Heart right ventricle (tissue), 16 donors: ENCODE results near the gene LPCAT3. TPM values are rescaled to one million over a fixed set of nuclear protein-coding genes. Genes with fewer than 3 reads are reported as not detected.
A peak's percentile ranks its signal among the peaks of the same experiment; 100 is the strongest.

Experiments used
- ATAC-seq, 8 donors: fragments of 200-7000 bp; cut with Tn5 transposase; one replicate each; pipeline ENCODE4 v1.9.1; 2020; ENCODE audit warnings: mild to moderate bottlenecking in 8 of 8, moderate library complexity in 8 of 8, moderate number of reproducible peaks in 1 of 8
- DNase-seq, 2 donors: peaks; one replicate each; pipeline ENCODE4 v3.0.0-alpha.2; 2020
- H3K27ac ChIP-seq, 10 donors: fragments of 200-600 bp; sonication (generic) in 2 of 10; one replicate each; pipeline versions ENCODE4 v1.5.0 to v1.8.0; 2020 to 2022; ENCODE audit warnings: mild to moderate bottlenecking in 3 of 10
- H3K27me3 ChIP-seq, 7 donors: fragments of 200-600 bp; one replicate each; pipeline ENCODE4 v1.8.0; 2021 to 2022; ENCODE audit warnings: mild to moderate bottlenecking in 2 of 7
- H3K36me3 ChIP-seq, 9 donors: fragments of 200-600 bp; sonication (generic) in 1 of 9; one replicate each; pipeline versions ENCODE4 v1.5.0 to v1.8.0; 2020 to 2022; ENCODE audit warnings: mild to moderate bottlenecking in 2 of 9
- H3K4me1 ChIP-seq, 9 donors: fragments of 200-600 bp; sonication (generic) in 1 of 9; one replicate each; pipeline versions ENCODE4 v1.5.0 to v1.8.0; 2020 to 2022; ENCODE audit warnings: mild to moderate bottlenecking in 4 of 9
- H3K4me3 ChIP-seq, 10 donors: fragments of 200-600 bp; sonication (generic) in 2 of 10; one replicate each; pipeline versions ENCODE4 v1.5.0 to v1.8.0; 2020 to 2022; ENCODE audit warnings: mild to moderate bottlenecking in 7 of 10, moderate library complexity in 2 of 10
- H3K9me3 ChIP-seq, 11 donors: fragments of 200-600 bp in 10 of 11; sonication (generic) in 2 of 11; one replicate each; pipeline versions ENCODE4 v1.5.0 to v1.8.0; 2013 to 2022; ENCODE audit warnings: mild to moderate bottlenecking in 2 of 11, control low read depth in 1 of 11, moderate library complexity in 1 of 11
- WGBS, 2 donors: extraction: QIAGEN DNeasy Blood & Tissue Kit; methylation state at CpG; one replicate each; pipeline ENCODE4 v1.1.7; 2013; ENCODE audit warnings: inconsistent platforms in 1 of 2; 5-methylcytosine and 5-hydroxymethylcytosine counted together
- intact Hi-C, 10 donors: fragments of 100-400 bp; cut with DNase I; formaldehyde crosslinking; loops; one replicate each; pipeline versions ENCODE4 v1.11.1 to v1.14.2; 2022
- polyA plus RNA-seq, 2 donors: library from polyadenylated mRNA; stranded (reverse); fragments of 200-250 nt; gene quantifications; one replicate each; pipeline ENCODE4 v1.2.3, GENCODE V29; 2013
- total RNA-seq, 10 donors: library from RNA; stranded (reverse); fragmentation: NEBNext Ultra II Directional in 3 of 10; extraction: Animal tissue kit (Norgen Biotek cat#: 25700) in 3 of 10; gene quantifications; one replicate each; pipeline versions ENCODE4 v1.2.1 to v1.2.4, GENCODE V29; 2021 to 2023
- TF ChIP-seq, protein P1 (sequence below), 9 donors: fragments of 200-600 bp; sonication (generic) in 2 of 9; IDR thresholded peaks; one replicate each; pipeline versions ENCODE4 v1.5.0 to v1.8.0; 2021 to 2022; ENCODE audit warnings: antibody characterized with exemption in 9 of 9, mild to moderate bottlenecking in 5 of 9, moderate library complexity in 1 of 9
- donor health status: Arrhythmogenic right ventricular cardiomyopathy.
- donor health status: ischemic (EF 13 %, LVEDD 7.1; RV severe dilation, severe dysfunction).
- donor health status: healthy with polysubstance abuse.
- donor health status: DM: no; HTN: yes; CAD: no.
- donor health status: DM: no; HTN: no; CAD: no.
- donor health status: ischemic (EF 25% LVEDD 6.9; RV normal size, moderate dysfunction).
- donor health status: ischemic (EF 25% LVEDD 5.7; RV mildly dilated, moderate dysfunction).
- donor health status: healthy.
- donor health status: DM: yes; HTN: yes; CAD: no.
- donor health status: Ischemic cardiomyopathy.
- donor health status: ischemic (EF 35%, LVEDD 5.7; RV mildly dilated, moderate dysfunction).
- donor health status: nonischemic (EF 11% LVEDD 7.7; RV severe dilation, severe dysfunction).
- donor health status: DM: yes; HTN: yes; CAD: no.
- donor health status: PGD.
- donor health status: ischemic (EF 29% LVEDD 5.4; RV normal size, mild dysfunction).
- donor health status: nonischemic (EF 23%, LVEDD 6.1; RV moderate dilation, normal function).

The LPCAT3 gene
- total and polyA plus RNA-seq, 12 donors = 19.9 to 65.8 (median 35.5) TPM

DNA sequence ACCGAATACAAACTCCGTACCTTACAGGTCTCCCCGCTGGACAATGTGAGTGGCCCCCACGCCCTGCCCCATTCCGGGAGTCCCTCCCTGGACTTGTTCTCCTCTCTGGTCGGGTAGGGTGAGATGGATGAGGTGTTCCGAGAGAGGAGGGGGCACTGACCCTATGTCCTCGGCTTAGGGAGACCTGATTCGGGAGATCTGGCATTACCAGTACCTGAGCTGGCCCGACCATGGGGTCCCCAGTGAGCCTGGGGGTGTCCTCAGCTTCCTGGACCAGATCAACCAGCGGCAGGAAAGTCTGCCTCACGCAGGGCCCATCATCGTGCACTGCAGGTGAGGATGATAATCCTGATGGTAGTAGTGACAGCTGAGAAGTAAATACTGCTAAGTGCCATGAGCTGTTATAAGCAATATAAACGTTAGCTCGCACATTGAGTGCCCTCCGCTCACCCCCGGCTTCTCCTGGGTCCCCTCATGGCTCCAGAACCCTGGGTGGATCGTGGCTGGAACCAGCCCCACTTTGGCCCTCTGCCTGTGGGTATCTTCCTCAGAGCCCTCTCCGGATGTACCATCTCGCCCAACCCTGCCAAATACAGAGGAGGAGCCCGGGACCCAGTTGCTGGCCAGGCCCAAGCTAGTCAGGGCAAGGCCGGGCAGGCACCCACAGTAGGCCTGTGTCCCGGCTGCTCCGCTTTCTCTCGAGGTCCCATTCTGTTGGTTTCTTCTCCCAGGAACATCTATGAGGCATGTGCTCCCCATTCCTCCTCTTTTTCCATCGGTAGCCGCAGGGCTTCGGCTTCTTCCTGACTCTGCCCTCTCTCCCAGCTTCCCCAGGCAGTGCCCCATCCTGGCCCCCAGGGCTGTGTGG, 60.3 kb downstream of the LPCAT3 start:
- Histone ChIP-seq H3K4me3 (peak overlapping the region in 2 of 10 donors; percentile 28 to 43), H3K27ac (peak overlapping the region in 8 of 10 donors; percentile 56 to 98 (median 88)), H3K9me3 (no peaks in the 10 kb centered on the region), H3K36me3 (peaks cover 0 to 71% (median 0%) of the 10 kb centered on the region in 9 donors), H3K4me1 (peaks cover 16 to 100% (median 62%) of the 10 kb centered on the region in 9 donors), H3K27me3 (no peaks in the 10 kb centered on the region)
- 90 to 91% methylated on average over 28 of the region's 28 CpGs for WGBS, 2 donors
- ATAC-seq (no peak), DNase-seq (no peak)
- TF ChIP-seq, protein P1, sequence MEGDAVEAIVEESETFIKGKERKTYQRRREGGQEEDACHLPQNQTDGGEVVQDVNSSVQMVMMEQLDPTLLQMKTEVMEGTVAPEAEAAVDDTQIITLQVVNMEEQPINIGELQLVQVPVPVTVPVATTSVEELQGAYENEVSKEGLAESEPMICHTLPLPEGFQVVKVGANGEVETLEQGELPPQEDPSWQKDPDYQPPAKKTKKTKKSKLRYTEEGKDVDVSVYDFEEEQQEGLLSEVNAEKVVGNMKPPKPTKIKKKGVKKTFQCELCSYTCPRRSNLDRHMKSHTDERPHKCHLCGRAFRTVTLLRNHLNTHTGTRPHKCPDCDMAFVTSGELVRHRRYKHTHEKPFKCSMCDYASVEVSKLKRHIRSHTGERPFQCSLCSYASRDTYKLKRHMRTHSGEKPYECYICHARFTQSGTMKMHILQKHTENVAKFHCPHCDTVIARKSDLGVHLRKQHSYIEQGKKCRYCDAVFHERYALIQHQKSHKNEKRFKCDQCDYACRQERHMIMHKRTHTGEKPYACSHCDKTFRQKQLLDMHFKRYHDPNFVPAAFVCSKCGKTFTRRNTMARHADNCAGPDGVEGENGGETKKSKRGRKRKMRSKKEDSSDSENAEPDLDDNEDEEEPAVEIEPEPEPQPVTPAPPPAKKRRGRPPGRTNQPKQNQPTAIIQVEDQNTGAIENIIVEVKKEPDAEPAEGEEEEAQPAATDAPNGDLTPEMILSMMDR (IDR thresholded peaks at IDR 0.05) = no peak
- intact Hi-C loops = loop anchor here in 1 of 10 donors (10.0 kb wide), 1 partner anchor 157 kb away; no protein-coding TSS in a partner anchor

DNA sequence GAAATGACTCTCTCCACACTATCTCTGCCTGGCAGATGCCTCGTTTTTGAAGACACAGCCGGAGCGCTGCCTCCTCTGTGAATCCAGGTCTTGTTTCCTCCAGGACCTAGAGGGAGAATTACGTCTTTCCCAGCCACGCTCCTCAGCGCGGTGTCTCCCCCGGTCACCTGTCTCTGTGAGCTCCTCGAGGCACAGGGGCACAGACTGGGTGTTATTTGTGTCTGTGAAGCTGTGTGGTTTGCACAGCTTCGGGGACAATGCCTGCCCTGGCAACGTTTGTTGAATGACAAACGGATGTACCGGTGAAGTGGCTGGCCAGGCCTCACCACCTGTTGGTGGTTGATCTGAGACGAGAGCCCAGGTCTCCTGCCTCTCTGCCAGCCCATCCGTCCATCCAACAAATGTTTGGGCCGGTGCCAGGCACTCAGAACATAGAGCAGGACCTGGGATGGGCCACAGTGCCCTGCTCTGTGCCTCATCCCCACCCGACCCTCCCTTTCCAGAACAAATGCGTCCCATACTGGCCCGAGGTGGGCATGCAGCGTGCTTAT, 61.0 kb downstream of the LPCAT3 start:
- ATAC-seq (no peak), DNase-seq (no peak)
- TF ChIP-seq, protein P1 (IDR thresholded peaks at IDR 0.05) = no peak
- no peaks in the 10 kb centered on the region for H3K27me3 ChIP-seq
- H3K36me3 ChIP-seq = peaks cover 0 to 75% (median 0%) of the 10 kb centered on the region in 9 donors
- H3K27ac ChIP-seq = peak overlapping the region in 1 of 10 donors; percentile 98
- H3K9me3 ChIP-seq = no peaks in the 10 kb centered on the region
- H3K4me1 ChIP-seq = peaks cover 11 to 99% (median 58%) of the 10 kb centered on the region in 9 donors
- WGBS, 2 donors = 83 to 85% methylated on average over 20 of the region's 20 CpGs
- H3K4me3 ChIP-seq = peak overlapping the region in 1 of 10 donors; percentile 4
- intact Hi-C loops = loop anchor here in 1 of 10 donors (10.0 kb wide), 1 partner anchor 158 kb away; no protein-coding TSS in a partner anchor

- intact Hi-C loops = loop anchor here in 1 of 10 donors (10.0 kb wide), 1 partner anchor 159 kb away; no protein-coding TSS in a partner anchor
- peaks cover 0 to 76% (median 0%) of the 10 kb centered on the region in 9 donors for H3K36me3 ChIP-seq
- no peaks in the 10 kb centered on the region for H3K27me3 ChIP-seq
- DNase-seq = no peak
- H3K9me3 ChIP-seq = no peaks in the 10 kb centered on the region
- TF ChIP-seq, protein P1 (IDR thresholded peaks at IDR 0.05) = no peak
- no peak overlapping the region for H3K4me3 ChIP-seq
- WGBS, 2 donors = 82 to 85% methylated on average over 28 of the region's 28 CpGs
- peaks cover 7 to 88% (median 48%) of the 10 kb centered on the region in 9 donors for H3K4me1 ChIP-seq
- peak overlapping the region in 1 of 10 donors; percentile 98 for H3K27ac ChIP-seq
- ATAC-seq = no peak
Measured at GRCh38 chr12:6956021-6956727, 62.1 kb downstream of the LPCAT3 start.
